ENCODE measurements around the gene SORBS1. TPM values are rescaled to one million over a fixed set of nuclear protein-coding genes. Genes with fewer than 3 reads are reported as not detected.

Gene SORBS1
- total and polyA plus RNA-seq, 2 of the 13 experiments (the other 11 are each of a cell fraction or from before 2014, with no cell fraction given): 16.8 to 39.8 TPM

DNA sequence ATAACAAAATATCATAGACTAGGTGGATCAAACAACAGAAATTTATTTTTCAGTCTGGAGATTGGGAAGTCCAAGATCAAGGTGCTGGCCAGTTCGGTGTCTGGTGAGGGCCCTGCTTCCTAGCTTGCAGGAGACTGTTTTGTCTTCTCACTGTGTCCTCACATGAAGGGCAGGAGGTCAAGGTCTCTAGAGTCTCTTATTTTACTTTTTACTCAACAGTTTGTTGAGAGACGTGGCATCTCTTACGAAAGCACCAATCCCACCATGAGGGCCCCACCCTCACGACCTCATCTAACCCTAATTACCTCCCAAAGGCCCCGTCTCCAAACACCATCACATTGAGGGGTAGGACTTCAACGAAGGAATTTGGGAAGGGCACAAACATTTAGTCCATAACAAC, 41.2 kb upstream of the SORBS1 start (continued):
- TF ChIP-seq, protein P1, sequence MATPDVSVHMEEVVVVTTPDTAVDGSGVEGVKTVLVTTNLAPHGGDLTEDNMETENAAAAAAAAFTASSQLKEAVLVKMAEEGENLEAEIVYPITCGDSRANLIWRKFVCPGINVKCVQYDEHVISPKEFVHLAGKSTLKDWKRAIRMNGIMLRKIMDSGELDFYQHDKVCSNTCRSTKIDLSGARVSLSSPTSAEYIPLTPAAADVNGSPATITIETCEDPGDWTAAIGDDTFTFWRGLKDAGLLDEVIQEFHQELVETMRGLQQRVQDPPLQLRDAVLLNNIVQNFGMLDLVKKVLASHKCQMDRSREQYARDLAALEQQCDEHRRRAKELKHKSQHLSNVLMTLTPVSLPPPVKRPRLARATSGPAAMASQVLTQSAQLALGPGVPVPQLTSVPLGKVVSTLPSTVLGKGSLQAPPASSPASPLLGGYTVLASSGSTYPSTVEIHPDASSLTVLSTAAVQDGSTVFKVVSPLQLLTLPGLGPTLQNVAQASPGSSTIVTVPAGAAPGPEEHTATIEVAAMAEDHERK (CRISPR knock-in tag; IDR thresholded peaks at IDR 0.05; ENCODE audit: low read depth): no peak
- TF ChIP-seq PHF5A (CRISPR knock-in tag; IDR thresholded peaks at IDR 0.05; ENCODE audit: low read depth, unreplicated experiment) (no peak), ZNF7 (CRISPR knock-in tag; IDR thresholded peaks at IDR 0.05) (no peak), ELF4 (CRISPR knock-in tag; IDR thresholded peaks at IDR 0.05; ENCODE audit: borderline replicate concordance) (no peak), ZNF274 (CRISPR knock-in tag; IDR thresholded peaks at IDR 0.05) (no peak), ATF7 (IDR thresholded peaks at IDR 0.05) (no peak), ATF7 (CRISPR knock-in tag; IDR thresholded peaks at IDR 0.05) (no peak), CBX1 (IDR thresholded peaks at IDR 0.05; ENCODE audit: low read depth) (no peak), NCOA5 (CRISPR knock-in tag; IDR thresholded peaks at IDR 0.05) (no peak), IRF2 (CRISPR knock-in tag; IDR thresholded peaks at IDR 0.05) (no peak), TEAD2 (CRISPR knock-in tag; IDR thresholded peaks at IDR 0.05) (no peak)
- TF ChIP-seq, protein P2, sequence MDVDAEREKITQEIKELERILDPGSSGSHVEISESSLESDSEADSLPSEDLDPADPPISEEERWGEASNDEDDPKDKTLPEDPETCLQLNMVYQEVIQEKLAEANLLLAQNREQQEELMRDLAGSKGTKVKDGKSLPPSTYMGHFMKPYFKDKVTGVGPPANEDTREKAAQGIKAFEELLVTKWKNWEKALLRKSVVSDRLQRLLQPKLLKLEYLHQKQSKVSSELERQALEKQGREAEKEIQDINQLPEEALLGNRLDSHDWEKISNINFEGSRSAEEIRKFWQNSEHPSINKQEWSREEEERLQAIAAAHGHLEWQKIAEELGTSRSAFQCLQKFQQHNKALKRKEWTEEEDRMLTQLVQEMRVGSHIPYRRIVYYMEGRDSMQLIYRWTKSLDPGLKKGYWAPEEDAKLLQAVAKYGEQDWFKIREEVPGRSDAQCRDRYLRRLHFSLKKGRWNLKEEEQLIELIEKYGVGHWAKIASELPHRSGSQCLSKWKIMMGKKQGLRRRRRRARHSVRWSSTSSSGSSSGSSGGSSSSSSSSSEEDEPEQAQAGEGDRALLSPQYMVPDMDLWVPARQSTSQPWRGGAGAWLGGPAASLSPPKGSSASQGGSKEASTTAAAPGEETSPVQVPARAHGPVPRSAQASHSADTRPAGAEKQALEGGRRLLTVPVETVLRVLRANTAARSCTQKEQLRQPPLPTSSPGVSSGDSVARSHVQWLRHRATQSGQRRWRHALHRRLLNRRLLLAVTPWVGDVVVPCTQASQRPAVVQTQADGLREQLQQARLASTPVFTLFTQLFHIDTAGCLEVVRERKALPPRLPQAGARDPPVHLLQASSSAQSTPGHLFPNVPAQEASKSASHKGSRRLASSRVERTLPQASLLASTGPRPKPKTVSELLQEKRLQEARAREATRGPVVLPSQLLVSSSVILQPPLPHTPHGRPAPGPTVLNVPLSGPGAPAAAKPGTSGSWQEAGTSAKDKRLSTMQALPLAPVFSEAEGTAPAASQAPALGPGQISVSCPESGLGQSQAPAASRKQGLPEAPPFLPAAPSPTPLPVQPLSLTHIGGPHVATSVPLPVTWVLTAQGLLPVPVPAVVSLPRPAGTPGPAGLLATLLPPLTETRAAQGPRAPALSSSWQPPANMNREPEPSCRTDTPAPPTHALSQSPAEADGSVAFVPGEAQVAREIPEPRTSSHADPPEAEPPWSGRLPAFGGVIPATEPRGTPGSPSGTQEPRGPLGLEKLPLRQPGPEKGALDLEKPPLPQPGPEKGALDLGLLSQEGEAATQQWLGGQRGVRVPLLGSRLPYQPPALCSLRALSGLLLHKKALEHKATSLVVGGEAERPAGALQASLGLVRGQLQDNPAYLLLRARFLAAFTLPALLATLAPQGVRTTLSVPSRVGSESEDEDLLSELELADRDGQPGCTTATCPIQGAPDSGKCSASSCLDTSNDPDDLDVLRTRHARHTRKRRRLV (CRISPR knock-in tag; IDR thresholded peaks at IDR 0.05): no peak
- TF ChIP-seq, protein P3, sequence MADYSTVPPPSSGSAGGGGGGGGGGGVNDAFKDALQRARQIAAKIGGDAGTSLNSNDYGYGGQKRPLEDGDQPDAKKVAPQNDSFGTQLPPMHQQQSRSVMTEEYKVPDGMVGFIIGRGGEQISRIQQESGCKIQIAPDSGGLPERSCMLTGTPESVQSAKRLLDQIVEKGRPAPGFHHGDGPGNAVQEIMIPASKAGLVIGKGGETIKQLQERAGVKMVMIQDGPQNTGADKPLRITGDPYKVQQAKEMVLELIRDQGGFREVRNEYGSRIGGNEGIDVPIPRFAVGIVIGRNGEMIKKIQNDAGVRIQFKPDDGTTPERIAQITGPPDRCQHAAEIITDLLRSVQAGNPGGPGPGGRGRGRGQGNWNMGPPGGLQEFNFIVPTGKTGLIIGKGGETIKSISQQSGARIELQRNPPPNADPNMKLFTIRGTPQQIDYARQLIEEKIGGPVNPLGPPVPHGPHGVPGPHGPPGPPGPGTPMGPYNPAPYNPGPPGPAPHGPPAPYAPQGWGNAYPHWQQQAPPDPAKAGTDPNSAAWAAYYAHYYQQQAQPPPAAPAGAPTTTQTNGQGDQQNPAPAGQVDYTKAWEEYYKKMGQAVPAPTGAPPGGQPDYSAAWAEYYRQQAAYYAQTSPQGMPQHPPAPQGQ (CRISPR knock-in tag; IDR thresholded peaks at IDR 0.05; ENCODE audit: borderline replicate concordance): no peak
- TF ChIP-seq, protein P4, sequence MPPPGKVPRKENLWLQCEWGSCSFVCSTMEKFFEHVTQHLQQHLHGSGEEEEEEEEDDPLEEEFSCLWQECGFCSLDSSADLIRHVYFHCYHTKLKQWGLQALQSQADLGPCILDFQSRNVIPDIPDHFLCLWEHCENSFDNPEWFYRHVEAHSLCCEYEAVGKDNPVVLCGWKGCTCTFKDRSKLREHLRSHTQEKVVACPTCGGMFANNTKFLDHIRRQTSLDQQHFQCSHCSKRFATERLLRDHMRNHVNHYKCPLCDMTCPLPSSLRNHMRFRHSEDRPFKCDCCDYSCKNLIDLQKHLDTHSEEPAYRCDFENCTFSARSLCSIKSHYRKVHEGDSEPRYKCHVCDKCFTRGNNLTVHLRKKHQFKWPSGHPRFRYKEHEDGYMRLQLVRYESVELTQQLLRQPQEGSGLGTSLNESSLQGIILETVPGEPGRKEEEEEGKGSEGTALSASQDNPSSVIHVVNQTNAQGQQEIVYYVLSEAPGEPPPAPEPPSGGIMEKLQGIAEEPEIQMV (CRISPR knock-in tag; IDR thresholded peaks at IDR 0.05; ENCODE audit: low read depth): no peak
- TF ChIP-seq, protein P5, sequence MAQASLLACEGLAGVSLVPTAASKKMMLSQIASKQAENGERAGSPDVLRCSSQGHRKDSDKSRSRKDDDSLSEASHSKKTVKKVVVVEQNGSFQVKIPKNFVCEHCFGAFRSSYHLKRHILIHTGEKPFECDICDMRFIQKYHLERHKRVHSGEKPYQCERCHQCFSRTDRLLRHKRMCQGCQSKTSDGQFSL (CRISPR knock-in tag; IDR thresholded peaks at IDR 0.05): no peak
